GM12878 (cell line): ENCODE measurements around the gene CCDC194. TPM values are rescaled to one million over a fixed set of nuclear protein-coding genes. Genes with fewer than 3 reads are reported as not detected.

ENCODE experiments used
- ATAC-seq: fragments of 200-7000 bp; cut with Tn5 transposase; 3 replicates; pipeline ENCODE4 v1.9.1; 2020; ENCODE audit warnings: mild to moderate bottlenecking, moderate library complexity
- BruUV-seq: library from RNA; stranded (reverse); fragments of 400-500 nt; replicated peaks from 2 replicates; lab custom pipeline; 2021; lab: Mats Ljungman, UMichigan
- CTCF ChIA-PET: fragments of 300-600 bp; sonication (Branson Sonifier 250); formaldehyde crosslinking; extraction: SDS; loops from one replicate; lab custom pipeline; 2021; ENCODE audit warnings: inconsistent platforms; lab: Yijun Ruan, JAX
- POLR2A ChIA-PET: fragments of 350-600 bp; formaldehyde crosslinking; extraction: SDS; loops from one replicate; lab custom pipeline; 2021; ENCODE audit warnings: inconsistent platforms; lab: Charles Lee
- RAD21 ChIA-PET: fragments of 300-600 bp; sonication (Branson Sonifier 250); formaldehyde crosslinking; loops from one replicate; lab custom pipeline; 2023; ENCODE audit warnings: antibody characterized with exemption; ENCODE audit not compliant: unreplicated experiment; lab: Charles Lee
- SMC1A ChIA-PET: fragments of 300-600 bp; sonication (Branson Sonifier 250); formaldehyde crosslinking; loops from one replicate; lab custom pipeline; 2023; ENCODE audit not compliant: unreplicated experiment, uncharacterized antibody; lab: Charles Lee
- DNase-seq: peaks from one replicate; pipeline ENCODE4 v3.0.0-alpha.2; 2011; ENCODE audit warnings: low read depth, low spot score
- FAIRE-seq: peaks from 3 replicates; lab custom pipeline; 2011; peaks lifted over from hg19 to GRCh38; lab: Jason Lieb, UNC
- H2AFZ ChIP-seq: 2 replicates; pipeline ENCODE4 v1.6.0; 2011; ENCODE audit warnings: low read depth, low read length, control low read depth; ENCODE audit not compliant: control insufficient read depth
- H3K27ac ChIP-seq: 2 replicates; pipeline ENCODE4 v1.5.1; 2011; ENCODE audit warnings: control low read depth; ENCODE audit not compliant: control insufficient read depth, insufficient read depth
- H3K27me3 ChIP-seq, 2 experiments: replicated peaks in 1 of 2; 2 replicates each; pipeline versions ENCODE4 v1.6.0 to v1.6.1; 2011; ENCODE audit warnings: low read length in 1 of 2; ENCODE audit not compliant: control insufficient read depth in 2 of 2, insufficient read depth in 2 of 2
- H3K36me3 ChIP-seq, 2 experiments: 2 replicates each; pipeline ENCODE4 v1.5.1; 2011; ENCODE audit warnings: low read length in 1 of 2; ENCODE audit not compliant: control insufficient read depth in 2 of 2, insufficient read depth in 2 of 2
- H3K4me1 ChIP-seq: 2 replicates; pipeline ENCODE4 v1.6.1; 2011; ENCODE audit warnings: mild to moderate bottlenecking, low read length, moderate library complexity, mixed read lengths; ENCODE audit not compliant: control insufficient read depth, insufficient read depth
- H3K4me2 ChIP-seq: 2 replicates; pipeline ENCODE4 v1.6.0; 2011; ENCODE audit warnings: control low read depth; ENCODE audit not compliant: control insufficient read depth, insufficient read depth
- H3K4me3 ChIP-seq: fragments of 200-600 bp; sonication (generic); 2 replicates; pipeline ENCODE4 v1.5.1; 2016
- H3K79me2 ChIP-seq: 2 replicates; pipeline ENCODE4 v1.6.0; 2011; ENCODE audit warnings: low read length; ENCODE audit not compliant: control insufficient read depth, insufficient read depth
- H3K9ac ChIP-seq: 2 replicates; pipeline ENCODE4 v1.8.0; 2011; ENCODE audit warnings: low read length, control low read depth, mixed read lengths; ENCODE audit not compliant: control insufficient read depth, insufficient read depth
- H3K9me3 ChIP-seq: replicated peaks from 3 replicates; pipeline ENCODE4 v1.5.1; 2011; ENCODE audit warnings: mild to moderate bottlenecking, low read length; ENCODE audit not compliant: control insufficient read depth, insufficient read depth
- H4K20me1 ChIP-seq: 2 replicates; pipeline ENCODE4 v1.6.0; 2011; ENCODE audit not compliant: control insufficient read depth, insufficient read depth
- EP300 ChIP-seq, 2 experiments: fragments of 150-350 bp in 1 of 2; IDR thresholded peaks; 2 replicates each; pipeline ENCODE4 v1.6.1; 2011 to 2012; ENCODE audit warnings: low read depth in 2 of 2, low read length in 2 of 2, borderline replicate concordance in 1 of 2, improper control_type of control experiment in 1 of 2, inconsistent platforms in 1 of 2; ENCODE audit not compliant: control insufficient read depth in 1 of 2
- ETV6 ChIP-seq, 2 experiments: fragments of 450-650 bp in 1 of 2; IDR thresholded peaks in 1 of 2; conservative IDR thresholded peaks in 1 of 2; 2 replicates each; pipeline ENCODE4 v1.6.1; 2014; ENCODE audit warnings: antibody characterized with exemption in 1 of 2, borderline replicate concordance in 1 of 2, low read depth in 1 of 2, mild to moderate bottlenecking in 1 of 2, moderate library complexity in 1 of 2
- RCOR1 ChIP-seq: conservative IDR thresholded peaks from 2 replicates; pipeline ENCODE4 v1.6.1; 2012; ENCODE audit warnings: low read depth, low read length, improper control_type of control experiment
- RUNX3 ChIP-seq: IDR thresholded peaks from 2 replicates; pipeline ENCODE4 v1.6.1; 2012; ENCODE audit warnings: low read length, inconsistent platforms
- SPI1 ChIP-seq: IDR thresholded peaks from 2 replicates; pipeline ENCODE4 v1.6.1; 2011; ENCODE audit warnings: low read depth, mild to moderate bottlenecking, low read length, moderate library complexity, borderline replicate concordance; ENCODE audit not compliant: insufficient read depth
- TARDBP ChIP-seq: IDR thresholded peaks from 2 replicates; pipeline ENCODE4 v1.6.1; 2016; ENCODE audit warnings: borderline replicate concordance
- TCF12 ChIP-seq: IDR thresholded peaks from 2 replicates; pipeline ENCODE4 v1.6.1; 2011; ENCODE audit warnings: low read depth, mild to moderate bottlenecking, low read length
- TCF3 ChIP-seq: IDR thresholded peaks from 2 replicates; pipeline ENCODE4 v1.6.1; 2012; ENCODE audit warnings: low read depth, mild to moderate bottlenecking, low read length, borderline replicate concordance; ENCODE audit not compliant: insufficient read depth
- WGBS: methylation state at CpG from one replicate; pipeline ENCODE4 v1.1.6; 2016; ENCODE audit warnings: low lambda C conversion rate; ENCODE audit not compliant: insufficient replicate concordance, insufficient coverage; ENCODE audit errors: missing lambda C conversion rate; 5-methylcytosine and 5-hydroxymethylcytosine counted together
- in situ Hi-C: fragments of 300-500 bp; cut with MboI; formaldehyde crosslinking; loops from 9 replicates; pipeline ENCODE4 v1.14.3; 2018; ENCODE audit warnings: mixed read lengths
- intact Hi-C: fragments of 100-400 bp; cut with micrococcal nuclease; formaldehyde crosslinking; loops from one replicate; pipeline ENCODE4 v1.14.2; 2022; ENCODE audit not compliant: unreplicated experiment
- polyA plus RNA-seq, 11 experiments: library from polyadenylated mRNA; depleted of rRNA in 4 of 11; unstranded in 6 of 11; stranded (reverse) in 5 of 11; fragments of >200 nt; fragmentation: Nextera tagmentation in 4 of 11; fragmentation: Illumina TruSeq in 1 of 11; extraction: Ambion mirVana in 4 of 11; extraction: Trizol in 1 of 11; gene quantifications; 1 replicate in 1 of 11; 2 replicates in 10 of 11; pipeline versions ENCODE4 v1.2.1 to v1.2.3, GENCODE V29; 2011 to 2016; ENCODE audit warnings: inconsistent platforms in 2 of 11, missing spikeins in 2 of 11, low read depth in 1 of 11
- total RNA-seq, 4 experiments: library from RNA; depleted of rRNA in 3 of 4; stranded (reverse); fragments of >200 nt in 3 of 4; fragmentation: Illumina TruSeq in 1 of 4; extraction: Trizol in 1 of 4; gene quantifications; 2 replicates each; pipeline versions ENCODE4 v1.2.1 to v1.2.3, GENCODE V29; 2013 to 2021

Gene CCDC194
- total and polyA plus RNA-seq, 10 of the 15 experiments (the other 5 are each of a cell fraction or from before 2014, with no cell fraction given), result 0.07 to 3.4 (median 0.97) TPM

DNA sequence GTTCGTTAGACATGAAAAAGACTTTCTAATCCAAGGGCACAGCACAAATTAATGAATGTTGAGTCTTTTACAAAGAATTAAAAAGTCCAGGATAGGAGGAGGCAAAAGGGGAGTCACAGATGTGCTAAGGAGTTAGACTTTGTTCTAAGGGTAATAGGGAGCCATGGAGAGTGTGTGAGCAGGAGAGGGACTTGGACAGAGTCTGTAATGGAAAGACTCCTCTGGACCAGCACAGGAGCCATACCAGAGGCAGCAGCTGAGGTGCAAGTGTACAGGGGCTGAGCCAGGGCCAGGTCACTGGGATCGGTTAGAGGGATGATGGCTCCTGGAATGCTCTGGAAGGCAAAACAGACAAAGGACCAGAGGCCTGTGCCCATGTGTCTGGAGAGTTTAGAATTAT is 46.1 kb downstream of the CCDC194 start:
- 45% methylated on average over 2 of the region's 2 CpGs for WGBS
- Histone ChIP-seq H3K27me3 (no peaks in the 10 kb centered on the region), H3K4me2 (no peak overlapping the region), H3K79me2 (no peaks in the 10 kb centered on the region), H2AFZ (peak overlapping the region; percentile 28; the same call in 1 of the 2 replicates), H3K36me3 (no peaks in the 10 kb centered on the region), H3K9ac (no peak overlapping the region), H3K4me1 (peaks cover 19% of the 10 kb centered on the region), H3K9me3 (no peaks in the 10 kb centered on the region), H4K20me1 (no peaks in the 10 kb centered on the region)
- BruUV-seq, result no TSS peak
- SMC1A ChIA-PET, result interaction anchor here (1.2 to 6.6 kb wide), 4 partner anchors 32 to 59 kb away, joined by 3 to 69 read pairs (median 3); no protein-coding TSS in a partner anchor
- RAD21 ChIA-PET, result interaction anchor here (4.6 kb wide), 1 partner anchor 38 kb away, joined by 32 read pairs; no protein-coding TSS in a partner anchor
- in situ Hi-C loops, result loop anchor here (5.0 kb wide), 2 partner anchors 39 to 119 kb away; no protein-coding TSS in a partner anchor
- POLR2A ChIA-PET, result interaction anchor here (0.5 to 0.7 kb wide), 2 partner anchors 38 to 626 kb away, joined by 3 to 8 read pairs; no protein-coding TSS in a partner anchor
- DNase-seq (no peak), ATAC-seq (no peak)
- CTCF ChIA-PET, result interaction anchor here (1.1 to 9.2 kb wide), 8 partner anchors 9 to 118 kb away, joined by 3 to 170 read pairs (median 6); partner anchors contain the start of gene CCDC194
- intact Hi-C loops, result no loop called here
- TF ChIP-seq TCF12 (no peak), TCF3 (no peak), SPI1 (no peak), RUNX3 (no peak), RCOR1 (no peak), EP300 (IDR thresholded peaks at IDR 0.05; ENCODE audit: borderline replicate concordance in 1 of 2, control insufficient read depth in 1 of 2, low read depth in 2 of 2, low read length in 2 of 2) (no peak), ETV6 (conservative IDR thresholded peaks at IDR 0.05 in 1 of 2, IDR thresholded peaks at IDR 0.05 in 1 of 2; ENCODE audit: borderline replicate concordance in 1 of 2, low read depth in 1 of 2) (no peak), TARDBP (no peak)
- TF ChIP-seq, all 136 proteins: peak for 0
- no peak overlapping the region for H3K4me3 ChIP-seq
- peak; percentile 52 for FAIRE-seq
- no peak overlapping the region for H3K27ac ChIP-seq
